HFF-Myc (cell line): ENCODE data around the gene MEGF11.

Experiments
- DNase-seq: peaks from one replicate; pipeline ENCODE4 v3.0.0-alpha.2; 2011; ENCODE audit warnings: low read depth; ENCODE audit errors: extremely low read depth
- H3K4me3 ChIP-seq: replicated peaks from 2 replicates; pipeline ENCODE4 v1.5.1; 2011; ENCODE audit warnings: low read depth, mild to moderate bottlenecking, control low read depth, low read length
- CTCF ChIP-seq: IDR thresholded peaks from 2 replicates; pipeline ENCODE4 v1.5.1; 2012; ENCODE audit warnings: mild to moderate bottlenecking, low read depth, low read length, control low read depth; ENCODE audit errors: missing control alignments

MEGF11 gene

GRCh38 chr15:66025972-66026371 is 227.6 kb downstream of the MEGF11 start:
- DNase-seq, result no peak

GRCh38 chr15:66025015-66025452 is 228.5 kb downstream of the MEGF11 start:
- no peak overlapping the region for H3K4me3 ChIP-seq
- TF ChIP-seq CTCF, result no peak
- DNase-seq, result no peak

More at GRCh38 chr15:66025972-66026371, 227.6 kb downstream of the MEGF11 start:
- H3K4me3 ChIP-seq, result no peak overlapping the region
- TF ChIP-seq CTCF, result no peak

GRCh38 chr15:66024116-66024515 is 229.4 kb downstream of the MEGF11 start:
- H3K4me3 ChIP-seq, result no peak overlapping the region
- no peak for TF ChIP-seq CTCF
- DNase-seq, result no peak

- no peak for DNase-seq
- H3K4me3 ChIP-seq, result no peak overlapping the region
- no peak for TF ChIP-seq CTCF
These were observed 230.1 kb downstream of the MEGF11 start for GRCh38 chr15:66023311-66023972.

GRCh38 chr15:66022163-66022525 is 231.4 kb downstream of the MEGF11 start:
- no peak for DNase-seq
- no peak overlapping the region for H3K4me3 ChIP-seq
- TF ChIP-seq CTCF, result no peak

GRCh38 chr15:66021496-66022162 is 231.9 kb downstream of the MEGF11 start:
- TF ChIP-seq CTCF, result no peak
- H3K4me3 ChIP-seq, result no peak overlapping the region
- DNase-seq, result no peak
